ENCODE results near the gene OR6B2.

The OR6B2 gene

GRCh38 chr2:240043279-240043989, 13.2 kb upstream of the OR6B2 start:
- TF ChIP-seq CTCF (IDR thresholded peaks at IDR 0.05; ENCODE audit: borderline replicate concordance, control extremely low read depth, extremely low read depth, insufficient read depth, missing control alignments) = no peak
- in situ Hi-C loops (cut with MboI; ENCODE audit: low sequenced_read_pairs, unreplicated experiment) = no loop called here
- DNase-seq (ENCODE audit: low spot score) = no peak

- DNase-seq (ENCODE audit: low spot score) = no peak
- in situ Hi-C loops (cut with MboI; ENCODE audit: low sequenced_read_pairs, unreplicated experiment) = no loop called here
- no peak for TF ChIP-seq CTCF (IDR thresholded peaks at IDR 0.05; ENCODE audit: borderline replicate concordance, control extremely low read depth, extremely low read depth, insufficient read depth, missing control alignments)
These were observed 12.5 kb upstream of the OR6B2 start for GRCh38 chr2:240042740-240043139.

- no peak for TF ChIP-seq CTCF (IDR thresholded peaks at IDR 0.05; ENCODE audit: borderline replicate concordance, control extremely low read depth, extremely low read depth, insufficient read depth, missing control alignments)
- DNase-seq (ENCODE audit: low spot score) = no peak
- in situ Hi-C loops (cut with MboI; ENCODE audit: low sequenced_read_pairs, unreplicated experiment) = no loop called here
These were observed 11.1 kb upstream of the OR6B2 start for GRCh38 chr2:240041363-240041762.

- no peak for DNase-seq (ENCODE audit: low spot score)
- in situ Hi-C loops (cut with MboI; ENCODE audit: low sequenced_read_pairs, unreplicated experiment) = no loop called here
- TF ChIP-seq CTCF (IDR thresholded peaks at IDR 0.05; ENCODE audit: borderline replicate concordance, control extremely low read depth, extremely low read depth, insufficient read depth, missing control alignments) = no peak
These were observed 7.1 kb upstream of the OR6B2 start for GRCh38 chr2:240037358-240037757.

GRCh38 chr2:240033330-240033678, 3.1 kb upstream of the OR6B2 start:
- in situ Hi-C loops (cut with MboI; ENCODE audit: low sequenced_read_pairs, unreplicated experiment) = no loop called here
- TF ChIP-seq CTCF (IDR thresholded peaks at IDR 0.05; ENCODE audit: borderline replicate concordance, control extremely low read depth, extremely low read depth, insufficient read depth, missing control alignments) = no peak
- no peak for DNase-seq (ENCODE audit: low spot score)

- no peak for TF ChIP-seq CTCF (IDR thresholded peaks at IDR 0.05; ENCODE audit: borderline replicate concordance, control extremely low read depth, extremely low read depth, insufficient read depth, missing control alignments)
These were observed 2.4 kb upstream of the OR6B2 start for GRCh38 chr2:240032406-240033329.

More at GRCh38 chr2:240032406-240033329, 2.4 kb upstream of the OR6B2 start:
- DNase-seq (ENCODE audit: low spot score) = no peak
- in situ Hi-C loops (cut with MboI; ENCODE audit: low sequenced_read_pairs, unreplicated experiment) = no loop called here

Data from GM13976 (cell line).